ENCODE results near the gene LRMDA. TPM values are rescaled to one million over a fixed set of nuclear protein-coding genes. Genes with fewer than 3 reads are reported as not detected.
A peak's percentile ranks its signal among the peaks of the same experiment; 100 is the strongest.

Gene LRMDA
- total RNA-seq, 1 donor: under 0.01 TPM

- no peak for TF ChIP-seq CTCF (IDR thresholded peaks at IDR 0.05; ENCODE audit: insufficient read depth, low read depth, low read length)
- peak; percentile 7 for DNase-seq (ENCODE audit: low read depth)
- H3K4me3 ChIP-seq (ENCODE audit: low read depth, low read length): no peak overlapping the region
These were observed 113.7 kb downstream of the LRMDA start for GRCh38 chr10:75544993-75545706.

GRCh38 chr10:75546004-75546403 lies 114.6 kb downstream of the LRMDA start:
- TF ChIP-seq CTCF (IDR thresholded peaks at IDR 0.05; ENCODE audit: insufficient read depth, low read depth, low read length): no peak
- DNase-seq (ENCODE audit: low read depth): no peak
- no peak overlapping the region for H3K4me3 ChIP-seq (ENCODE audit: low read depth, low read length)

DNA sequence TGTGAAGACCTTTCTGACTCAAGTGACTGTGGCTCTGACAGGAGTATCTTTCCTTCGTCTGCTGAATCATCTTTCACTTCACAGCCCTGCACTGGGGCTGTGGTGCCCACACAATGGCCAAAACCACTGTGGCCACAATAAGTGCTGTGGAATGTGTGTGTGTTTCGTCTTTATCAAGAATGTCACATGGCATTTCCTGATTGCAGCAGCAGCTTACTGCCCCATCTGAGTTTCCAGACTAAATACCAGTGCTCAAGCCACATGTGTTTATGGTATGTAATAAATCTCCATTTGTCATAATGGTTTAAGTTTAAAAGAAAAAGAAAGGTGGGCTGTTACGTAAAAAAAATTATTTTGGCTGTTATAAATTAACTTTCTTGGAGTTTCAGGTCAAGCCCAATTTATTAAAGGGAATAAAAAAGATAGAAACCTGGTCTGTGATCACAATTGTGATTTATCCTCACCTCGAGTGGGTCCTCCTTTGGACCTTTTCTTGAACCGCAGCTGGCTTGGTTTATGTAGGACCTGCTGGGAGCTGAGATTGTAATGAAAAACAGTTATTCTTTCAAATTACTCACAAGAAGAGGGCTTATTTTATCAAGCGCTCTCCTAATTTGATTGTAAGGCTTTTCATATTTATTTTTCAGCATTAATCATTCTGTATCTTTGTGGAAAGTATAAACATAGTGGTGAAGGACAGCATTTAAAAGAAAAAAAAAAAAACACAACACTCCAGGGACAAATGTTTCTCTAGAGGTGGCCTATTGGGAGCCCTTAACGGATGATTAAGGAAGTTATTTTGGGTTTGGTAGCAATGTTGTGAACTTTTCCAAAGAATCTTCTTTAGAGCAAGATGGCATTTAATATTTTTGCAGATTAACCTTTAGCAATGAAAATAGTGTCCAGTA lies 116.2 kb downstream of the LRMDA start:
- TF ChIP-seq CTCF (IDR thresholded peaks at IDR 0.05; ENCODE audit: insufficient read depth, low read depth, low read length): no peak
- peak; percentile 30 for DNase-seq (ENCODE audit: low read depth)
- H3K4me3 ChIP-seq (ENCODE audit: low read depth, low read length): no peak overlapping the region

DNA sequence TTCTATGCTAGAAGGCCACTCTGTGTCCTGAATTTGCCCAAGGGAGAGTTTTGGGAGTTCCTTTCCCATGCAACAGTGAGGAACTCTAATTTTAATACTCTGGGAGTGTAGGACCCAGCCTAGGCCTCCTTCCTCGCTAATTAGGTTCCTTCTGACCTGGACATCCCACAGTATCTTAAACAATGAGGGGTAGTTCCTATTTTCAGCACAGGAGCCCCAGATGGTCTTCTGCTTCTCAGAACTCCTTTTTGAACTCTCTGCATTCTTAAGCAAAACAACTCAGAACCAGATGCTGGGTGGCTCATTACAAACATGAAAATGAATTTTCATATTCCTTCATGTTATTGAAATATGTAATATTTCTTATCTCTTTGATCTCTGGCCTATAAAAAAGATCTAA lies 116.9 kb downstream of the LRMDA start:
- no peak for TF ChIP-seq CTCF (IDR thresholded peaks at IDR 0.05; ENCODE audit: insufficient read depth, low read depth, low read length)
- no peak for DNase-seq (ENCODE audit: low read depth)
- H3K4me3 ChIP-seq (ENCODE audit: low read depth, low read length): no peak overlapping the region

DNA sequence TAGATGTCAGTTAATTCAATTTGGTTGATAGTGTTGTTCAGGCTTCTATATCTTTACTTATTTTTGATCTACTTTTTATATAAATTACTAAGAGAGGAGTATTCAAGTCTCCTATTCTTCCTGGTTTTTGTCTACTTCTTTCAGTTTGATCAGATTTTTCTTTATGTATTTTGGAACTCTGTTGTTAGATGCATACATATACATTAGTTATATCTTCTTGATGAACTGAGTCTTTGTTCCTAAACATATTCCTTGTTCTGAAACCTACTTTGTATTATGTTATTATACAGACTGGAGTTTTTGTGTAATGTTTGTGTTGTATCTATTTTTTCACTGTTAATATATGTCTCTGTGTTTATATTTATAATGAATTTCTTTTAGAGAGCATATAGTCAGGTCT lies 118.8 kb downstream of the LRMDA start:
- H3K4me3 ChIP-seq (ENCODE audit: low read depth, low read length): no peak overlapping the region
- no peak for TF ChIP-seq CTCF (IDR thresholded peaks at IDR 0.05; ENCODE audit: insufficient read depth, low read depth, low read length)
- DNase-seq (ENCODE audit: low read depth): no peak

GRCh38 chr10:75552171-75552570 lies 120.7 kb downstream of the LRMDA start:
- no peak for DNase-seq (ENCODE audit: low read depth)
- no peak overlapping the region for H3K4me3 ChIP-seq (ENCODE audit: low read depth, low read length)
- no peak for TF ChIP-seq CTCF (IDR thresholded peaks at IDR 0.05; ENCODE audit: insufficient read depth, low read depth, low read length)

All from fibroblast of villous mesenchyme (primary cell).